ENCODE data around the gene RGS18.

RGS18 gene

GRCh38 chr1:192167011-192167410 lies 8.7 kb downstream of the RGS18 start:
- no peak overlapping the region for H3K27ac Mint-ChIP-seq
- no peak for TF ChIP-seq CTCF (IDR thresholded peaks at IDR 0.05)
- peaks cover 14% of the 10 kb centered on the region for H3K9me3 Mint-ChIP-seq
- H3K36me3 Mint-ChIP-seq (ENCODE audit: low read depth): no peaks in the 10 kb centered on the region
- peaks cover 3% of the 10 kb centered on the region for H3K27me3 Mint-ChIP-seq (ENCODE audit: low read depth, poor library complexity)
- no peak overlapping the region for H3K4me3 Mint-ChIP-seq
- peaks cover 5% of the 10 kb centered on the region for H3K4me1 Mint-ChIP-seq
- DNase-seq: no peak

DNA sequence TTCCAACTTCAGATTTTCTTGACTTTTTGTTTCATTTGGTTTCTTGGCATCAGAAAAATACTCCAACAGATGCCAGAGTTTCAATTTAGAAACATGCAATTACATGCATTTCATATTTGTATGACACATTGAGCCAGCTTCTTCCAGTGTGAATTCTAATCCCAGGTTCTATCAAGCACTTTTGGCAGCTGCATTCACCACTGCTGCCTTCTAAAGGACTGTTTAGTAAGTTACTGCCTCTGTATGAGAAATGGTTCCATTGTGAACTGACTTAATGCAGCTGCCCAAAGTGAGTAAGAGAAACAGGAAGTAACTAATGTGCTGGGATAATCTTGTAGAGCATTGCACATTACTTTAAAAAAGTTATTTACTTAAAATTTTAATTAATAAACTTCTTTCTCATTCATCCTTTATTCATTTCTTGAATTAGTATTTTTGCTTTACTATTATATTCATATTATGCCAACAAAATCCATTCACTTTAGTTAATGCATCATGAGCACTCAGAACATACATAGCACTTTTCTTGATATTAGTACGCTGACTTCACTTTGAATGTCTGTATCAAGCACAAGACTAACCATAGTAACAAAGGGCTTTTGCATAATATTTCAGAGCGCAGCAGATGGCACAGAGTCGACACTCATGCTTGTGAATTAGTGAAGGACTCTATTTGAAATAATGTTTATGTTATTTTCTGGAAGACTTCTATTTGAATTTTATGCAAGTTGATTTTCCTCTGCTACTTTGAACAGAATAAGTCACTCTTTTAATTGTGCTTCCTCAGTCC lies 9.8 kb downstream of the RGS18 start:
- DNase-seq: no peak
- Mint-ChIP-seq H3K36me3 (ENCODE audit: low read depth) (no peaks in the 10 kb centered on the region), H3K27me3 (ENCODE audit: low read depth, poor library complexity) (peaks cover 3% of the 10 kb centered on the region), H3K4me1 (peaks cover 5% of the 10 kb centered on the region), H3K9me3 (peaks cover 14% of the 10 kb centered on the region), H3K27ac (no peak overlapping the region), H3K4me3 (no peak overlapping the region)
- no peak for TF ChIP-seq CTCF (IDR thresholded peaks at IDR 0.05)

- no peak for TF ChIP-seq CTCF (IDR thresholded peaks at IDR 0.05)
- H3K4me3 Mint-ChIP-seq: no peak overlapping the region
- no peak for DNase-seq
- peaks cover 13% of the 10 kb centered on the region for H3K9me3 Mint-ChIP-seq
- H3K36me3 Mint-ChIP-seq (ENCODE audit: low read depth): no peaks in the 10 kb centered on the region
- peaks cover 5% of the 10 kb centered on the region for H3K4me1 Mint-ChIP-seq
- peaks cover 3% of the 10 kb centered on the region for H3K27me3 Mint-ChIP-seq (ENCODE audit: low read depth, poor library complexity)
- H3K27ac Mint-ChIP-seq: no peak overlapping the region
Observed at GRCh38 chr1:192168964-192169363, 10.7 kb downstream of the RGS18 start.

- Mint-ChIP-seq H3K4me3 (no peak overlapping the region), H3K4me1 (peaks cover 5% of the 10 kb centered on the region), H3K36me3 (ENCODE audit: low read depth) (no peaks in the 10 kb centered on the region), H3K27me3 (ENCODE audit: low read depth, poor library complexity) (peaks cover under 1% of the 10 kb centered on the region), H3K9me3 (peaks cover 2% of the 10 kb centered on the region), H3K27ac (peak overlapping the region; percentile 53)
- TF ChIP-seq CTCF (IDR thresholded peaks at IDR 0.05): no peak
- no peak for DNase-seq
Observed at GRCh38 chr1:192170196-192170984, 12.1 kb downstream of the RGS18 start.

DNA sequence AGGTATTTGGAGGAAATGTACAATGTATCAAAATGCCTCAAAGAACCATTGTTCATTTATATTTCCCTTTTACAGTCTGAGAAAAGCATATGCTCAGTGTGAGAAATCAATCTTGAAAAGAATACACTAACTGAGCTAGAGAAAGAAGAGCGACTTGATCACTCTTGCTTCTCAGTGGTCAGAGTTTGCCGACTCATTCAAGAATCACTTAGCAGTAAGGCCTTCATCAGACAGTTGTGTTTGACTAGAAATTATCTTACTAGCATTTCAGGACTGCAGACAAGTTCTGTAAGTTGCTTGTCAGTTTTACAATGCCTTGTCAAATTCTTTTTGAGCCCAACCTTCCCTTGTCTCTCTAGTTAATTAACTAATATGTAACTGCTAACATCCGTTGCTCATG lies 12.9 kb downstream of the RGS18 start:
- no peaks in the 10 kb centered on the region for H3K27me3 Mint-ChIP-seq (ENCODE audit: low read depth, poor library complexity)
- H3K27ac Mint-ChIP-seq: peak overlapping the region; percentile 14
- no peaks in the 10 kb centered on the region for H3K36me3 Mint-ChIP-seq (ENCODE audit: low read depth)
- no peak for DNase-seq
- no peak for TF ChIP-seq CTCF (IDR thresholded peaks at IDR 0.05)
- H3K9me3 Mint-ChIP-seq: no peaks in the 10 kb centered on the region
- no peak overlapping the region for H3K4me3 Mint-ChIP-seq
- peaks cover 5% of the 10 kb centered on the region for H3K4me1 Mint-ChIP-seq
